HL-60 (cell line): ENCODE data around the gene HAVCR2.

Source experiments
- GABPA ChIP-seq: IDR thresholded peaks from 2 replicates; pipeline ENCODE4 v1.6.1; 2012; ENCODE audit warnings: low read depth
- POLR2AphosphoS5 ChIP-seq: IDR thresholded peaks from 2 replicates; pipeline ENCODE4 v1.6.1; 2012; ENCODE audit warnings: low read depth
- SPI1 ChIP-seq: IDR thresholded peaks from 2 replicates; pipeline ENCODE4 v1.6.1; 2012; ENCODE audit warnings: low read depth, mild to moderate bottlenecking, borderline replicate concordance
- TF ChIP-seq, protein P1 (sequence below): IDR thresholded peaks from one replicate; pipeline ENCODE4 v1.5.1; 2011; ENCODE audit warnings: low read length, control low read depth, inconsistent platforms; ENCODE audit not compliant: insufficient read depth
- TF ChIP-seq, protein P2 (sequence below): IDR thresholded peaks from 2 replicates; pipeline ENCODE4 v1.6.1; 2012; ENCODE audit warnings: low read depth; ENCODE audit not compliant: insufficient replicate concordance

DNA sequence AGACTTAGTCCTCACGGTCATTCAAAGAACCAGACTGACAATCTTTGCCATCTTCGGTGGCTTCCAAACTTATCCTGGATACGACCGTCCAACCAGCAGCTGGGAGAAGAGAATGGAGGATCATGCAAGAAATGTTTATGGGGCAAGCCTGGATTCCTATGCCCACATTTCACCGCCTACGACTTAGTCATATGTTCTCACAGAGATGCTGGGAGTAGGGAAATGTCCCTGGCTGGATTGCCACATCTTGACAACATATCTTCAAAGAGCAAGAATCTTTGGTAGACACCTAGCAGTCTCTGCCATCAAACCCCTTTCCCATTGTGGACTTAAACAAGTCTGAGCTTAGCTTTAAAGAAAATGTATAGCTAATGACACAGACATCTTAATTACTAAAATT is 28.8 kb upstream of the HAVCR2 start:
- TF ChIP-seq, protein P1, sequence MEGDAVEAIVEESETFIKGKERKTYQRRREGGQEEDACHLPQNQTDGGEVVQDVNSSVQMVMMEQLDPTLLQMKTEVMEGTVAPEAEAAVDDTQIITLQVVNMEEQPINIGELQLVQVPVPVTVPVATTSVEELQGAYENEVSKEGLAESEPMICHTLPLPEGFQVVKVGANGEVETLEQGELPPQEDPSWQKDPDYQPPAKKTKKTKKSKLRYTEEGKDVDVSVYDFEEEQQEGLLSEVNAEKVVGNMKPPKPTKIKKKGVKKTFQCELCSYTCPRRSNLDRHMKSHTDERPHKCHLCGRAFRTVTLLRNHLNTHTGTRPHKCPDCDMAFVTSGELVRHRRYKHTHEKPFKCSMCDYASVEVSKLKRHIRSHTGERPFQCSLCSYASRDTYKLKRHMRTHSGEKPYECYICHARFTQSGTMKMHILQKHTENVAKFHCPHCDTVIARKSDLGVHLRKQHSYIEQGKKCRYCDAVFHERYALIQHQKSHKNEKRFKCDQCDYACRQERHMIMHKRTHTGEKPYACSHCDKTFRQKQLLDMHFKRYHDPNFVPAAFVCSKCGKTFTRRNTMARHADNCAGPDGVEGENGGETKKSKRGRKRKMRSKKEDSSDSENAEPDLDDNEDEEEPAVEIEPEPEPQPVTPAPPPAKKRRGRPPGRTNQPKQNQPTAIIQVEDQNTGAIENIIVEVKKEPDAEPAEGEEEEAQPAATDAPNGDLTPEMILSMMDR: no peak
- TF ChIP-seq POLR2AphosphoS5 (no peak), SPI1 (no peak), GABPA (no peak)
- TF ChIP-seq, protein P2, sequence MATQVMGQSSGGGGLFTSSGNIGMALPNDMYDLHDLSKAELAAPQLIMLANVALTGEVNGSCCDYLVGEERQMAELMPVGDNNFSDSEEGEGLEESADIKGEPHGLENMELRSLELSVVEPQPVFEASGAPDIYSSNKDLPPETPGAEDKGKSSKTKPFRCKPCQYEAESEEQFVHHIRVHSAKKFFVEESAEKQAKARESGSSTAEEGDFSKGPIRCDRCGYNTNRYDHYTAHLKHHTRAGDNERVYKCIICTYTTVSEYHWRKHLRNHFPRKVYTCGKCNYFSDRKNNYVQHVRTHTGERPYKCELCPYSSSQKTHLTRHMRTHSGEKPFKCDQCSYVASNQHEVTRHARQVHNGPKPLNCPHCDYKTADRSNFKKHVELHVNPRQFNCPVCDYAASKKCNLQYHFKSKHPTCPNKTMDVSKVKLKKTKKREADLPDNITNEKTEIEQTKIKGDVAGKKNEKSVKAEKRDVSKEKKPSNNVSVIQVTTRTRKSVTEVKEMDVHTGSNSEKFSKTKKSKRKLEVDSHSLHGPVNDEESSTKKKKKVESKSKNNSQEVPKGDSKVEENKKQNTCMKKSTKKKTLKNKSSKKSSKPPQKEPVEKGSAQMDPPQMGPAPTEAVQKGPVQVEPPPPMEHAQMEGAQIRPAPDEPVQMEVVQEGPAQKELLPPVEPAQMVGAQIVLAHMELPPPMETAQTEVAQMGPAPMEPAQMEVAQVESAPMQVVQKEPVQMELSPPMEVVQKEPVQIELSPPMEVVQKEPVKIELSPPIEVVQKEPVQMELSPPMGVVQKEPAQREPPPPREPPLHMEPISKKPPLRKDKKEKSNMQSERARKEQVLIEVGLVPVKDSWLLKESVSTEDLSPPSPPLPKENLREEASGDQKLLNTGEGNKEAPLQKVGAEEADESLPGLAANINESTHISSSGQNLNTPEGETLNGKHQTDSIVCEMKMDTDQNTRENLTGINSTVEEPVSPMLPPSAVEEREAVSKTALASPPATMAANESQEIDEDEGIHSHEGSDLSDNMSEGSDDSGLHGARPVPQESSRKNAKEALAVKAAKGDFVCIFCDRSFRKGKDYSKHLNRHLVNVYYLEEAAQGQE: no peak
